GM12892 (cell line): ENCODE measurements around the gene ALKBH5.

Experiments
- POLR2A ChIP-seq: IDR thresholded peaks from 2 replicates; pipeline ENCODE4 v1.6.1; 2011; ENCODE audit warnings: low read depth, low read length, control low read depth
- POLR2AphosphoS5 ChIP-seq: IDR thresholded peaks from 2 replicates; pipeline ENCODE4 v1.6.1; 2011; ENCODE audit warnings: low read depth, low read length, control low read depth
- TAF1 ChIP-seq: IDR thresholded peaks from 2 replicates; pipeline ENCODE4 v1.6.1; 2011; ENCODE audit warnings: low read depth, mild to moderate bottlenecking, control low read depth, low read length, borderline replicate concordance

DNA sequence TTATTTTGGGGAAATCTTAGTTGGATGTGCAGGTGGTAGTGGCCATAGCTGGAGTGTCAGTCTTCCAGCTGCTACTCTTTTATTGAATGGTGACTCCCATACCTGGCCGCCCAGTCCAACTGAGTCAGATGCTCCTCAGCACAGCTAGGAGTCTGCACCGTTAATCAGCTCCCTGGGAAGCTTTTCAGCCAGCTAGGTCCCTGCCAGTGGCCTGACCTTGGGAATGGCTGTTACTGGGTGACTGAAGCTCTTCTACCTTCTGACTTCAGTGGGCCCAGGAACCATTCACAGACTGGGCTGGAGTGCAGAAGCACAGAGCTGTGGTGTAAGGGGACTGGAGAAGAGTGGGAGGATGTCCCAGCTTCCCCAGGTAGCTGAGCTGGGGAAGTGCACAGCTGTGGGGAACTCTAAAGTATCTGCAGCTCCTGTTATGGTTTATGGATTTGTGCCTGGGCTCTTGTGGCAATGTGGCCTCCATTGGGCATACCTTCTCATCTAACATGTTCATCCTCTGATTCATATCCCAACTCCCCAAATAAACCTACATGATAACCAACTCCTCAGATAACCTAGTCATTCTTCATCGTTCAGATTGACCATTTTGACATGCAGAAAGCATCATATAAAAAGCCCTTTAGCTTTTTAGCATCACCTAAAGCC is 14.0 kb downstream of the ALKBH5 start:
- TF ChIP-seq POLR2A (no peak), POLR2AphosphoS5 (no peak), TAF1 (no peak)
